Endothelial cell of coronary artery (primary cell): ENCODE results near the gene ASIC5. TPM values are rescaled to one million over a fixed set of nuclear protein-coding genes. Genes with fewer than 3 reads are reported as not detected.

Experiments used
- total RNA-seq: library from RNA; depleted of rRNA; stranded (reverse); fragments of >200 nt; gene quantifications from 2 replicates; pipeline ENCODE4 v1.2.3, GENCODE V29; 2014

The ASIC5 gene, protein sequence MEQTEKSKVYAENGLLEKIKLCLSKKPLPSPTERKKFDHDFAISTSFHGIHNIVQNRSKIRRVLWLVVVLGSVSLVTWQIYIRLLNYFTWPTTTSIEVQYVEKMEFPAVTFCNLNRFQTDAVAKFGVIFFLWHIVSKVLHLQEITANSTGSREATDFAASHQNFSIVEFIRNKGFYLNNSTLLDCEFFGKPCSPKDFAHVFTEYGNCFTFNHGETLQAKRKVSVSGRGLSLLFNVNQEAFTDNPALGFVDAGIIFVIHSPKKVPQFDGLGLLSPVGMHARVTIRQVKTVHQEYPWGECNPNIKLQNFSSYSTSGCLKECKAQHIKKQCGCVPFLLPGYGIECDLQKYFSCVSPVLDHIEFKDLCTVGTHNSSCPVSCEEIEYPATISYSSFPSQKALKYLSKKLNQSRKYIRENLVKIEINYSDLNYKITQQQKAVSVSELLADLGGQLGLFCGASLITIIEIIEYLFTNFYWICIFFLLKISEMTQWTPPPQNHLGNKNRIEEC
- total RNA-seq = not detected in 2 replicates

DNA sequence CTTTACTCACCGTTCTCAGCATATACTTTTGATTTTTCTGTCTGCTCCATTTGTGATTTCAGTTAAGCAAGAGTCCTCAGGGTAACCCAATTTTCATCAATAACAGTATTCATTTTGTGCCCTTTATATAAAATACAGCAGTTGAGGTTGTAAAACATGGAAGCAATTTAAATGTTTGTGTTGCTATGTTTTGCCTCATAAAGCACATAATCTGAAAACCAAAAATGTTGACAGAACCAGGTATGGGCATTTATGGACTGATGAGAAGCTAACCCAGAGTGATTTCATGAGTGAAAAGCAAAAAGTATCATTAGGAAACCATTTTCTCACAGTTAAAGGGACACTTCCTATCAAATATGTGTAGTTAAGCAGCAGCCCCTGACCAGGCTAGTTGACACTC is at the start of gene ASIC5:
TSS of gene ASIC5 (minus strand) at position 101 of the 400 bp plus-strand sequence. CDS start at position 50, 51 bp downstream.

DNA sequence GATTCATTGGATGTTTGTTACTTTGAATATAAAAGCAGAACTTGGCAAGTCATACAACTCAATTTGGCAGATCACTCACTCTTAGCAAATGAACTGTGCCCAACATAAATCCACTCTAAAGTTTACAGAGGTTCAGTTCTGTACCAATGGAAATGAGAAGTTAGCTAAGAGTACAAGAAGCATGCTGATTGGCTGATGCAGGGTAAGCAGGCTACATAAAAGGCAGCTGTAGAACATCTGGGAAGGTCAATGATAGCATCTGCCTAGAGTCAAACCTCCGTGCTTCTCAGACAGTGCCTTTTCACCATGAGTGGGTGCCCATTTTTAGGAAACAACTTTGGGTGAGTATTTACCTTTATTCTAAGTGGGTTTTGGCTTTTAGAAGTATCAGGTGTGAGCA is 37.4 kb upstream of the ASIC5 start, which contains the start of gene TDO2:
TSS of gene TDO2 (plus strand) at position 244 of the 400 bp plus-strand sequence. CDS start at position 307, 63 bp downstream.

Other genes with a start within 250 kb of the ASIC5 start
- gene GUCY1A1, start 199.4 kb downstream of the ASIC5 start, total RNA-seq = 0.27 and 0.56 TPM in 2 replicates
- 0.81 and 2.2 TPM in 2 replicates for gene GUCY1B1, start 107.3 kb downstream of the ASIC5 start, total RNA-seq
- not detected in 2 replicates for gene TDO2, start 37.4 kb upstream of the ASIC5 start, total RNA-seq
- 3.6 and 5.7 TPM in 2 replicates for gene CTSO, start 87.6 kb upstream of the ASIC5 start, total RNA-seq